ENCODE results near the gene UHMK1. TPM values are rescaled to one million over a fixed set of nuclear protein-coding genes. Genes with fewer than 3 reads are reported as not detected.

UHMK1 gene
- total RNA-seq, 1 experiment from 2014 or later = 15.8 TPM

DNA sequence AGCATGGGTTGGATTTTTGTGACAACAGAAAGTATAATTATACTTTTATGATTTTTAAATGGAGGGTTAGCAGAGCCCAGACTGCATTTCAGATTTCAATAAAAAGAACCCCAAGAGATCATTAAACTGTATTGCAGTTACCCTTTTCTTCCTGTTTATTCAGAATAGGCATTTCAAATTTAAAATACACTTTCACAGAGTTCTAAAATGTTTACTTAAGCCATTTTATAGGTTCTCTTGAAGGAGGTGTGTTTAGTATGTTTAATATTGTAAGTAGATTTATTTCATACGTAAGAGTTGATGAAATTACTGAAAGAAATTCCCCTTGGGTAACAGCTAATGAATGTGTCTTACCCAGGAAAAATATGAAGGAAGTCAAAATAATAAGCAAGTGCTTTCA is 81.3 kb downstream of the UHMK1 start:
- H4K20me1 ChIP-seq (ENCODE audit: control insufficient read depth, insufficient read depth, insufficient read length) = no peaks in the 10 kb centered on the region
- H3K4me2 ChIP-seq (ENCODE audit: insufficient read depth, insufficient read length, low read length) = no peak overlapping the region
- no peak for DNase-seq
- no peak overlapping the region for H3K4ac ChIP-seq (ENCODE audit: low read depth, low read length)
- no peak overlapping the region for H3K9ac ChIP-seq (ENCODE audit: extremely low read depth, insufficient read length, low read length)
- Mint-ChIP-seq H3K27me3 (ENCODE audit: low read depth) (no peaks in the 10 kb centered on the region), H3K4me3 (no peak overlapping the region), H3K27ac (no peak overlapping the region), H3K4me1 (no peaks in the 10 kb centered on the region), H3K36me3 (ENCODE audit: insufficient read depth in 1 of 3, low read depth in 3 of 3) (peaks cover 4 to 9% (median 5%) of the 10 kb centered on the region in 3 experiments; a peak in 6 of 7 replicates), H3K9me3 (no peaks in the 10 kb centered on the region)
- no peaks in the 10 kb centered on the region for H3K79me2 ChIP-seq (ENCODE audit: insufficient read depth, low read length)
- H4K8ac ChIP-seq (replicated peaks; ENCODE audit: insufficient read length, low read depth, low read length) = no peak overlapping the region
- H2AK5ac ChIP-seq (ENCODE audit: insufficient read length, low read length) = no peak overlapping the region
- no peak overlapping the region for H2BK120ac ChIP-seq (ENCODE audit: low read depth, low read length, poor library complexity, severe bottlenecking)
- H2BK12ac ChIP-seq (ENCODE audit: insufficient read length, low read depth, low read length) = no peak overlapping the region
- H3K9me3 ChIP-seq (ENCODE audit: control insufficient read depth, low read depth, low read length) = no peaks in the 10 kb centered on the region
- H3T11ph ChIP-seq (ENCODE audit: low read length) = no peak overlapping the region
- no peaks in the 10 kb centered on the region for H3K79me1 ChIP-seq (ENCODE audit: insufficient read depth, low read depth, low read length, poor library complexity, severe bottlenecking)
- no peaks in the 10 kb centered on the region for H3K4me1 ChIP-seq (ENCODE audit: insufficient read depth, low read length)
- H3K56ac ChIP-seq (ENCODE audit: insufficient read length, low read depth, low read length) = no peak overlapping the region
- H2BK5ac ChIP-seq (ENCODE audit: insufficient read length, low read length) = no peak overlapping the region
- H2BK15ac ChIP-seq (ENCODE audit: low read depth, low read length) = no peak overlapping the region
- H4K5ac ChIP-seq (ENCODE audit: insufficient read length, low read depth, low read length) = no peak overlapping the region
- TF ChIP-seq, protein P1, sequence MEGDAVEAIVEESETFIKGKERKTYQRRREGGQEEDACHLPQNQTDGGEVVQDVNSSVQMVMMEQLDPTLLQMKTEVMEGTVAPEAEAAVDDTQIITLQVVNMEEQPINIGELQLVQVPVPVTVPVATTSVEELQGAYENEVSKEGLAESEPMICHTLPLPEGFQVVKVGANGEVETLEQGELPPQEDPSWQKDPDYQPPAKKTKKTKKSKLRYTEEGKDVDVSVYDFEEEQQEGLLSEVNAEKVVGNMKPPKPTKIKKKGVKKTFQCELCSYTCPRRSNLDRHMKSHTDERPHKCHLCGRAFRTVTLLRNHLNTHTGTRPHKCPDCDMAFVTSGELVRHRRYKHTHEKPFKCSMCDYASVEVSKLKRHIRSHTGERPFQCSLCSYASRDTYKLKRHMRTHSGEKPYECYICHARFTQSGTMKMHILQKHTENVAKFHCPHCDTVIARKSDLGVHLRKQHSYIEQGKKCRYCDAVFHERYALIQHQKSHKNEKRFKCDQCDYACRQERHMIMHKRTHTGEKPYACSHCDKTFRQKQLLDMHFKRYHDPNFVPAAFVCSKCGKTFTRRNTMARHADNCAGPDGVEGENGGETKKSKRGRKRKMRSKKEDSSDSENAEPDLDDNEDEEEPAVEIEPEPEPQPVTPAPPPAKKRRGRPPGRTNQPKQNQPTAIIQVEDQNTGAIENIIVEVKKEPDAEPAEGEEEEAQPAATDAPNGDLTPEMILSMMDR (conservative IDR thresholded peaks at IDR 0.05) = no peak
- no peak overlapping the region for H4K91ac ChIP-seq (ENCODE audit: insufficient read length, low read depth, low read length)
- H3K18ac ChIP-seq (ENCODE audit: insufficient read length, low read depth, low read length) = no peak overlapping the region
- H2BK20ac ChIP-seq (ENCODE audit: low read depth, low read length, poor library complexity, severe bottlenecking) = no peak overlapping the region
- H3K23me2 ChIP-seq (ENCODE audit: insufficient read length, low read depth, low read length, poor library complexity, severe bottlenecking) = no peaks in the 10 kb centered on the region
- H2AFZ ChIP-seq (ENCODE audit: low read length) = no peak overlapping the region
- no peaks in the 10 kb centered on the region for H3K27me3 ChIP-seq (ENCODE audit: insufficient read depth, low read length)
- H3K14ac ChIP-seq (ENCODE audit: insufficient read depth, low read length) = no peak overlapping the region
- no peak overlapping the region for H3K23ac ChIP-seq (ENCODE audit: insufficient read length, low read depth, low read length)
- WGBS (ENCODE audit: extremely low coverage, insufficient read length, low lambda C conversion rate) = 100% methylated on average over 1 of the region's 1 CpG
- H3K27ac ChIP-seq (ENCODE audit: insufficient read length, low read depth, low read length) = no peak overlapping the region

Other genes starting within 250 kb of the UHMK1 start
- gene SPATA46, start 121.0 kb upstream of the UHMK1 start, total RNA-seq (2021) = not detected in 2 replicates
- gene C1orf226, start 116.1 kb upstream of the UHMK1 start, total RNA-seq (2021) = 11.5 and 11.6 TPM in 2 replicates
- not detected in 2 replicates for gene SH2D1B, start 85.7 kb upstream of the UHMK1 start, total RNA-seq (2021)
- 25.8 and 26.9 TPM in 2 replicates for gene UAP1, start 63.9 kb downstream of the UHMK1 start, total RNA-seq (2021)
- 0.48 and 0.52 TPM in 2 replicates for gene DDR2, start 134.6 kb downstream of the UHMK1 start, total RNA-seq (2021)

Measured in H9 (cell line).